Tibial artery (tissue), 4 donors: ENCODE data around the gene CD151.

ENCODE experiments used
- DNase-seq, 2 donors: peaks; one replicate each; pipeline ENCODE4 v3.0.0-alpha.2; 2019
- H3K27ac ChIP-seq, 2 donors: fragments of 200-600 bp; sonication (generic) in 1 of 2; 1 replicate in 1 of 2; 2 replicates in 1 of 2; pipeline ENCODE4 v1.5.1; 2018 to 2019; ENCODE audit warnings: mild to moderate bottlenecking in 1 of 2
- H3K27me3 ChIP-seq, 2 donors: fragments of 200-600 bp; sonication (generic) in 1 of 2; one replicate each; pipeline versions ENCODE4 v1.5.1 to v1.6.0; 2016 to 2019
- H3K36me3 ChIP-seq, 3 donors: fragments of 200-600 bp; sonication (generic) in 2 of 3; one replicate each; pipeline ENCODE4 v1.5.1; 2016 to 2019; ENCODE audit warnings: mild to moderate bottlenecking in 2 of 3
- H3K4me1 ChIP-seq, 4 donors: fragments of 200-600 bp; sonication (generic) in 2 of 4; 1 replicate in 3 of 4; 2 replicates in 1 of 4; pipeline ENCODE4 v1.5.1; 2016 to 2019
- H3K4me3 ChIP-seq, 2 donors: fragments of 200-600 bp; sonication (generic) in 1 of 2; 1 replicate in 1 of 2; 2 replicates in 1 of 2; pipeline ENCODE4 v1.5.1; 2018 to 2019; ENCODE audit warnings: mild to moderate bottlenecking in 2 of 2
- H3K9me3 ChIP-seq, 3 donors: fragments of 200-600 bp; sonication (generic) in 1 of 3; one replicate each; pipeline ENCODE4 v1.5.1; 2016 to 2019
- CTCF ChIP-seq, 2 experiments: fragments of 200-600 bp in 1 of 2; fragments of 450-650 bp in 1 of 2; IDR thresholded peaks; one replicate each; pipeline ENCODE4 v1.5.1; 2017 to 2019; ENCODE audit warnings: antibody characterized with exemption in 2 of 2, mild to moderate bottlenecking in 1 of 2, moderate library complexity in 1 of 2
- intact Hi-C: fragments of 100-400 bp; cut with DNase I; formaldehyde crosslinking; loops from one replicate; pipeline ENCODE4 v1.15.0; 2023; ENCODE audit warnings: low total_unique reads

The CD151 gene

GRCh38 chr11:820655-821511, 11.9 kb upstream of the CD151 start:
- peak; percentile 91 to 97 for DNase-seq

GRCh38 chr11:821512-822371, 11.0 kb upstream of the CD151 start:
- Histone ChIP-seq H3K9me3 (no peaks in the 10 kb centered on the region), H3K27ac (peak overlapping the region; percentile 97 to 100), H3K27me3 (peaks cover 0 to 27% of the 10 kb centered on the region in 2 donors), H3K4me3 (peak overlapping the region; percentile 88 to 97), H3K36me3 (peaks cover 44 to 47% (median 46%) of the 10 kb centered on the region in 3 donors), H3K4me1 (peaks cover 5 to 69% (median 33%) of the 10 kb centered on the region in 4 donors)
- peak in 1 of 2 donors; percentile 65 for DNase-seq
- intact Hi-C loops, result no loop called here
- TF ChIP-seq CTCF (IDR thresholded peaks at IDR 0.05), result no peak

More at GRCh38 chr11:820655-821511, 11.9 kb upstream of the CD151 start:
- Histone ChIP-seq H3K4me3 (peak overlapping the region; percentile 88 to 97), H3K4me1 (peaks cover 5 to 63% (median 28%) of the 10 kb centered on the region in 4 donors), H3K27me3 (peaks cover 0 to 19% of the 10 kb centered on the region in 2 donors), H3K27ac (peak overlapping the region; percentile 97 to 100), H3K9me3 (no peaks in the 10 kb centered on the region), H3K36me3 (peaks cover 43 to 46% (median 46%) of the 10 kb centered on the region in 3 donors)
- TF ChIP-seq CTCF (IDR thresholded peaks at IDR 0.05), result no peak
- intact Hi-C loops, result no loop called here

GRCh38 chr11:823441-824291, 9.1 kb upstream of the CD151 start:
- intact Hi-C loops, result no loop called here
- no peak for DNase-seq
- no peaks in the 10 kb centered on the region for H3K9me3 ChIP-seq
- peaks cover 5 to 82% (median 44%) of the 10 kb centered on the region in 4 donors for H3K4me1 ChIP-seq
- H3K27me3 ChIP-seq, result peaks cover 0 to 47% of the 10 kb centered on the region in 2 donors
- peaks cover 44 to 47% (median 46%) of the 10 kb centered on the region in 3 donors for H3K36me3 ChIP-seq
- TF ChIP-seq CTCF (IDR thresholded peaks at IDR 0.05), result no peak
- H3K4me3 ChIP-seq, result no peak overlapping the region
- H3K27ac ChIP-seq, result no peak overlapping the region

- TF ChIP-seq CTCF (IDR thresholded peaks at IDR 0.05), result no peak
- Histone ChIP-seq H3K4me3 (no peak overlapping the region), H3K9me3 (no peaks in the 10 kb centered on the region), H3K4me1 (peaks cover 5 to 84% (median 45%) of the 10 kb centered on the region in 4 donors), H3K27me3 (peaks cover 0 to 54% of the 10 kb centered on the region in 2 donors), H3K27ac (no peak overlapping the region), H3K36me3 (peaks cover 44 to 47% (median 46%) of the 10 kb centered on the region in 3 donors)
- no peak for DNase-seq
- intact Hi-C loops, result no loop called here
Measured at GRCh38 chr11:824292-824880, 8.4 kb upstream of the CD151 start.
